ENCODE results near the gene BANP. TPM values are rescaled to one million over a fixed set of nuclear protein-coding genes. Genes with fewer than 3 reads are reported as not detected.
A peak's percentile ranks its signal among the peaks of the same experiment; 100 is the strongest.
"Not testable (repeated sequence)": the region's sequence is repeated elsewhere in the genome, so short reads cannot be mapped to it uniquely, and the experiment has no call there.

The BANP gene
- total RNA-seq, 1 experiment from 2014 or later = 37.2 TPM

DNA sequence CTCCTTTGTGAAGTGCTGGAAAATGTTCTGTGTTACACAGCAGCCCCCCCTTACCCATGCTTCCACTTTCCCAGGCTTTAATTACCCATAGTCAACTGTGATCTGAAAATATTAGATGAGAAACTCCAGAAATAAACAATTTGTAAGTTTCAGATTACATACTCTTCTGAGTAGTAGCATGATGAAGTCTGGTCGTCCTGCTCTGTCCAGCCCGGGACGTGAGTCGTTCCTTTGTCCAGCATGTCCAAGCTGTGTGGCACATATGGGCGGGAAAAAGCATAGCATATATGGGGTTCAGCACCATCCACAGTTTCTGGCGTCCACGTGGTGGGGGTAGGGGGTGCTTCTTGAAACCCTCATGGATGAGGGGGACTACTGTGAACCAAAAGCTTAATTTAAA is 83.5 kb downstream of the BANP start:
- H3K36me3 ChIP-seq (ENCODE audit: control insufficient read depth in 1 of 2, insufficient read depth in 2 of 2, low read length in 2 of 2) = no peaks in the 10 kb centered on the region; a peak in 1 of 4 replicates
- no peaks in the 10 kb centered on the region for H3K4me1 ChIP-seq (ENCODE audit: control insufficient read depth in 1 of 2, insufficient read depth in 2 of 2, low read length in 2 of 2)
- DNase-seq (ENCODE audit: low read depth, low spot score) (no peak), ATAC-seq (no peak)
- no peak overlapping the region for H3K4me3 ChIP-seq (replicated peaks in 1 of 2; ENCODE audit: low read depth in 1 of 2, low read length in 2 of 2)
- TF ChIP-seq JUND (IDR thresholded peaks at IDR 0.05) (no peak), EZH2phosphoT487 (IDR thresholded peaks at IDR 0.05; ENCODE audit: borderline replicate concordance) (no peak)
- intact Hi-C loops (cut with micrococcal nuclease) = no loop called here
- no peaks in the 10 kb centered on the region for H3K9me2 ChIP-seq (ENCODE audit: insufficient read depth)
- CTCF ChIA-PET = no interaction called here
- H3K9me3 ChIP-seq (ENCODE audit: control insufficient read depth in 1 of 2, insufficient read depth in 1 of 2, low read depth in 1 of 2, low read length in 2 of 2) = no peaks in the 10 kb centered on the region
- RAD21 ChIA-PET (ENCODE audit: low non-redundant PET in 1 of 2, low total read pairs in 2 of 2, uncharacterized antibody in 2 of 2, unreplicated experiment in 2 of 2) = no interaction called here
- H4K20me1 ChIP-seq (ENCODE audit: insufficient read depth) = no peaks in the 10 kb centered on the region
- POLR2A ChIA-PET = no interaction called here
- H3K27me3 ChIP-seq (ENCODE audit: insufficient read depth, low read length) = no peaks in the 10 kb centered on the region
- H3K4me2 ChIP-seq (ENCODE audit: low read length) = no peak overlapping the region
- no TSS peak for BruUV-seq (replicated peaks)
- no peak overlapping the region for H3K27ac ChIP-seq (ENCODE audit: low read depth, low read length)
- H3K9ac ChIP-seq (ENCODE audit: low read length) = no peak overlapping the region
- H3K79me2 ChIP-seq (ENCODE audit: insufficient read depth, low read length) = no peaks in the 10 kb centered on the region
- no peak overlapping the region for H2AFZ ChIP-seq (ENCODE audit: low read depth, low read length, poor library complexity, severe bottlenecking)

DNA sequence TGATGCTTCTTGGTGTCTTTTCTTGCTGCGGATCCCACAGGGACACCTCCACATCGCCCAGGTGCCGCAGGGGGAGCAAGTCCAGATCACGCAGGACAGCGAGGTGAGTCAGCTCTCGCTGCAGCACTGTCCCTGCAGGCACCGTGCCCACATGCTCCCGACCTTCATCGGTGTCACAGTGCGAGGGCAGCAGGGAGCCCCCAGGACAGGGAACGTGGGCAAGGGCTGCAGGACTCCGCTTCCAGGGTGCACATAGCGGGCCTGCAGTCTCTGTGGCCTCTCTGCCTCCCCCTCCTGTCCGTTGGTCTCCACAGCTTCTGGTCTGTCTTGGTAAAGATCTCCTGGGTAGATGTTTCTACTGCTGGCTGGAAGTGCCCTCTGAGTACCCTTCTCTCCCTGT is 84.1 kb downstream of the BANP start:
- DNase-seq (ENCODE audit: low read depth, low spot score) (no peak), ATAC-seq (0 out of 2 replicates have a peak, but pooled peaks have one; percentile 43)
- H3K36me3 ChIP-seq (ENCODE audit: control insufficient read depth in 1 of 2, insufficient read depth in 2 of 2, low read length in 2 of 2) = no peaks in the 10 kb centered on the region; a peak in 1 of 4 replicates
- intact Hi-C loops (cut with micrococcal nuclease) = no loop called here
- ChIA-PET CTCF (no interaction called here), POLR2A (no interaction called here), RAD21 (ENCODE audit: low non-redundant PET in 1 of 2, low total read pairs in 2 of 2, uncharacterized antibody in 2 of 2, unreplicated experiment in 2 of 2) (no interaction called here)
- H4K20me1 ChIP-seq (ENCODE audit: insufficient read depth) = no peaks in the 10 kb centered on the region
- BruUV-seq (replicated peaks) = no TSS peak
- no peak overlapping the region for H3K4me3 ChIP-seq (replicated peaks in 1 of 2; ENCODE audit: low read depth in 1 of 2, low read length in 2 of 2)
- H3K4me2 ChIP-seq (ENCODE audit: low read length) = no peak overlapping the region
- H3K27me3 ChIP-seq (ENCODE audit: insufficient read depth, low read length) = no peaks in the 10 kb centered on the region
- H2AFZ ChIP-seq (ENCODE audit: low read depth, low read length, poor library complexity, severe bottlenecking) = no peak overlapping the region
- TF ChIP-seq, protein P1, sequence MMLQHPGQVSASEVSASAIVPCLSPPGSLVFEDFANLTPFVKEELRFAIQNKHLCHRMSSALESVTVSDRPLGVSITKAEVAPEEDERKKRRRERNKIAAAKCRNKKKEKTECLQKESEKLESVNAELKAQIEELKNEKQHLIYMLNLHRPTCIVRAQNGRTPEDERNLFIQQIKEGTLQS (IDR thresholded peaks at IDR 0.05) = no peak
- TF ChIP-seq RAD21 (IDR thresholded peaks at IDR 0.05; ENCODE audit: low read depth) (no peak), SRF (IDR thresholded peaks at IDR 0.05; ENCODE audit: low read depth) (no peak), YY1 (IDR thresholded peaks at IDR 0.05; ENCODE audit: extremely low read depth, insufficient replicate concordance, low read depth, low read length) (no peak)
- TF ChIP-seq, protein P2, sequence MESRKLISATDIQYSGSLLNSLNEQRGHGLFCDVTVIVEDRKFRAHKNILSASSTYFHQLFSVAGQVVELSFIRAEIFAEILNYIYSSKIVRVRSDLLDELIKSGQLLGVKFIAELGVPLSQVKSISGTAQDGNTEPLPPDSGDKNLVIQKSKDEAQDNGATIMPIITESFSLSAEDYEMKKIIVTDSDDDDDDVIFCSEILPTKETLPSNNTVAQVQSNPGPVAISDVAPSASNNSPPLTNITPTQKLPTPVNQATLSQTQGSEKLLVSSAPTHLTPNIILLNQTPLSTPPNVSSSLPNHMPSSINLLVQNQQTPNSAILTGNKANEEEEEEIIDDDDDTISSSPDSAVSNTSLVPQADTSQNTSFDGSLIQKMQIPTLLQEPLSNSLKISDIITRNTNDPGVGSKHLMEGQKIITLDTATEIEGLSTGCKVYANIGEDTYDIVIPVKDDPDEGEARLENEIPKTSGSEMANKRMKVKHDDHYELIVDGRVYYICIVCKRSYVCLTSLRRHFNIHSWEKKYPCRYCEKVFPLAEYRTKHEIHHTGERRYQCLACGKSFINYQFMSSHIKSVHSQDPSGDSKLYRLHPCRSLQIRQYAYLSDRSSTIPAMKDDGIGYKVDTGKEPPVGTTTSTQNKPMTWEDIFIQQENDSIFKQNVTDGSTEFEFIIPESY (IDR thresholded peaks at IDR 0.05; ENCODE audit: extremely low read depth, insufficient replicate concordance, low read length) = no peak
- no peaks in the 10 kb centered on the region for H3K9me3 ChIP-seq (ENCODE audit: control insufficient read depth in 1 of 2, insufficient read depth in 1 of 2, low read depth in 1 of 2, low read length in 2 of 2)
- H3K79me2 ChIP-seq (ENCODE audit: insufficient read depth, low read length) = no peaks in the 10 kb centered on the region
- no peak overlapping the region for H3K9ac ChIP-seq (ENCODE audit: low read length)
- H3K4me1 ChIP-seq (ENCODE audit: control insufficient read depth in 1 of 2, insufficient read depth in 2 of 2, low read length in 2 of 2) = no peaks in the 10 kb centered on the region
- no peak overlapping the region for H3K27ac ChIP-seq (ENCODE audit: low read depth, low read length)
- no peaks in the 10 kb centered on the region for H3K9me2 ChIP-seq (ENCODE audit: insufficient read depth)

DNA sequence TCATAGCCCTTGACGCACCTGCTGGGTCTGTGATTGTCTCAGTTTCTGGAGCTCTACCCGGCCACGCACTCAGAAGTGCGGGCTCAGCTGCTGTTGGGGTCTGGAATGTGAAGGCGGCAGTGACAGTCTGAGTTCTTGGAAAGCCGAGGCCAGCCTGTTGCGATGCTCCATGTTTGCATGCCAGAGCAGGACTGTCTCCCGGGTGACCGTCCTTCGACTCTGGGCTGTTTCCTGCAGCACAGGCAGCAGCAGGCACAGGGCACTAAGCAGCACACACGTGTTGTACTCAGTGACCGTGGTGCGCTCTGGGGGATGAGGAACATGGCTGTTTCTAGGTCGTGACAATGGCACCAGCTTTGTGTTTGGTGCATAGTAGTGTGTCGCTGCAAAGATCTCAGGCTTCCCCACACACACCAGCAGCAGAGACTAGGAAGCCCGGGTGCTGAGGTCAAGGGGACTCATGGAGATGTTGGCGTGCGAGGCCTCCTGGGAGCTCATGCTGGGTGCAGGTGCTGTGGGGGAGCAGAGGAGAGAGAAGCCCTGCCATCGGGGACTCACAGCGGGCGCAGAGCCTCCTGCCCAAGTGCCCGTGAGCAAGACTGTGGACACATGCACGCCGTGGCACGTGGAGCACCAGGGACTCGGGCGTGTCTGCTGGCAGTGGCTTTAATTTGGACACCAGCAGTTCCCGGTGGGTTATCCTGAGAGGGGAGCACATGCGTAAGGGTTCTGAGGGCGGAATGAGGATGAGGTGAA is 84.8 kb downstream of the BANP start:
- H2AFZ ChIP-seq (ENCODE audit: low read depth, low read length, poor library complexity, severe bottlenecking); H3K9ac ChIP-seq (ENCODE audit: low read length); H3K27ac ChIP-seq (ENCODE audit: low read depth, low read length); H3K4me2 ChIP-seq (ENCODE audit: low read length); H4K20me1 ChIP-seq (ENCODE audit: insufficient read depth); ATAC-seq; BruUV-seq (replicated peaks); intact Hi-C loops (cut with micrococcal nuclease); H3K9me2 ChIP-seq (ENCODE audit: insufficient read depth); POLR2A ChIA-PET; DNase-seq (ENCODE audit: low read depth, low spot score); H3K27me3 ChIP-seq (ENCODE audit: insufficient read depth, low read length); H3K9me3 ChIP-seq (ENCODE audit: control insufficient read depth in 1 of 2, insufficient read depth in 1 of 2, low read depth in 1 of 2, low read length in 2 of 2); H3K36me3 ChIP-seq (ENCODE audit: control insufficient read depth in 1 of 2, insufficient read depth in 2 of 2, low read length in 2 of 2); H3K4me1 ChIP-seq (ENCODE audit: control insufficient read depth in 1 of 2, insufficient read depth in 2 of 2, low read length in 2 of 2); H3K79me2 ChIP-seq (ENCODE audit: insufficient read depth, low read length); H3K4me3 ChIP-seq (replicated peaks in 1 of 2; ENCODE audit: low read depth in 1 of 2, low read length in 2 of 2); CTCF ChIA-PET; RAD21 ChIA-PET (ENCODE audit: low non-redundant PET in 1 of 2, low total read pairs in 2 of 2, uncharacterized antibody in 2 of 2, unreplicated experiment in 2 of 2): not testable (repeated sequence)

Measured in HCT116 (cell line).